ENCODE data around the gene CHD2.

GRCh38 chr15:92899601-92899947 lies 550 bp upstream of the CHD2 start:
- TF ChIP-seq CTCF (IDR thresholded peaks at IDR 0.05; ENCODE audit: low read length) (peak; percentile 64), EZH2 (IDR thresholded peaks at IDR 0.05; ENCODE audit: borderline replicate concordance, low read length) (no peak)

Measured in OCI-LY1 (cell line).